WTC11 (cell line): ENCODE measurements around the gene AKT1S1. TPM values are rescaled to one million over a fixed set of nuclear protein-coding genes. Genes with fewer than 3 reads are reported as not detected.

Source experiments
- ATAC-seq: fragments of 200-7000 bp; cut with Tn5 transposase; 2 replicates; pipeline ENCODE4 v1.10.0; 2021; ENCODE audit warnings: mild to moderate bottlenecking, moderate library complexity
- CTCF ChIA-PET: fragments of 300-600 bp; sonication (Branson Sonifier 250); formaldehyde crosslinking; loops from one replicate; lab custom pipeline; 2021; ENCODE audit warnings: antibody characterized with exemption; lab: Charles Lee
- POLR2A ChIA-PET: fragments of 350-600 bp; sonication (Branson Sonifier 250); formaldehyde crosslinking; loops from one replicate; lab custom pipeline; 2021; ENCODE audit warnings: antibody characterized with exemption; lab: Charles Lee
- DNase-seq: peaks from one replicate; pipeline ENCODE4 v3.0.0; 2021; ENCODE audit warnings: low spot score
- H3K27ac Mint-ChIP-seq: 2 replicates; pipeline ENCODE4 v1.8.0; 2021; ENCODE audit warnings: mixed read lengths
- H3K27me3 Mint-ChIP-seq: 2 replicates; pipeline ENCODE4 v1.8.0; 2021; ENCODE audit warnings: low read depth, mild to moderate bottlenecking, moderate library complexity, mixed read lengths
- H3K36me3 Mint-ChIP-seq: 2 replicates; pipeline ENCODE4 v1.8.0; 2021; ENCODE audit warnings: mixed read lengths
- H3K4me1 Mint-ChIP-seq: 2 replicates; pipeline ENCODE4 v1.8.0; 2022; ENCODE audit warnings: mixed read lengths
- H3K4me3 Mint-ChIP-seq: 2 replicates; pipeline ENCODE4 v1.8.0; 2021; ENCODE audit warnings: mild to moderate bottlenecking, moderate library complexity, mixed read lengths
- H3K9me3 Mint-ChIP-seq: 2 replicates; pipeline ENCODE4 v1.8.0; 2021; ENCODE audit warnings: mixed read lengths
- E2F5 ChIP-seq: sonication (generic); formaldehyde crosslinking; IDR thresholded peaks from 2 replicates; pipeline ENCODE4 v1.8.1; 2022; ENCODE audit warnings: mild to moderate bottlenecking, moderate library complexity, missing genetic modification reagents
- EMX1 ChIP-seq: fragments of 250-450 bp; sonication (Bioruptor Pico); IDR thresholded peaks from 2 replicates; pipeline ENCODE4 v1.8.0; 2021; ENCODE audit warnings: mild to moderate bottlenecking
- FOXP1 ChIP-seq: sonication (generic); formaldehyde crosslinking; IDR thresholded peaks from 2 replicates; pipeline ENCODE4 v1.8.0; 2022; ENCODE audit warnings: missing genetic modification reagents, mild to moderate bottlenecking, moderate library complexity, borderline replicate concordance
- HMGXB4 ChIP-seq: sonication (generic); formaldehyde crosslinking; IDR thresholded peaks from 2 replicates; pipeline ENCODE4 v1.8.1; 2023; ENCODE audit warnings: mild to moderate bottlenecking, moderate library complexity, missing genetic modification reagents
- PRDM15 ChIP-seq: sonication (generic); formaldehyde crosslinking; IDR thresholded peaks from 2 replicates; pipeline ENCODE4 v1.8.0; 2022; ENCODE audit warnings: missing genetic modification reagents
- SP1 ChIP-seq: sonication (generic); formaldehyde crosslinking; conservative IDR thresholded peaks from 2 replicates; pipeline ENCODE4 v1.8.1; 2022; ENCODE audit warnings: missing genetic modification reagents
- USF1 ChIP-seq: sonication (generic); formaldehyde crosslinking; IDR thresholded peaks from 2 replicates; pipeline ENCODE4 v1.8.0; 2022; ENCODE audit warnings: mild to moderate bottlenecking, missing genetic modification reagents
- ZNF232 ChIP-seq: sonication (generic); formaldehyde crosslinking; IDR thresholded peaks from 2 replicates; pipeline ENCODE4 v1.8.0; 2022; ENCODE audit warnings: mild to moderate bottlenecking, missing genetic modification reagents
- ZNF281 ChIP-seq: sonication (generic); formaldehyde crosslinking; IDR thresholded peaks from 2 replicates; pipeline ENCODE4 v1.8.0; 2023; ENCODE audit warnings: mild to moderate bottlenecking, missing genetic modification reagents
- ZNF416 ChIP-seq: fragments of 250-450 bp; sonication (Bioruptor Pico); IDR thresholded peaks from 2 replicates; pipeline ENCODE4 v1.9.0; 2021; ENCODE audit warnings: mild to moderate bottlenecking, inconsistent platforms
- ZSCAN18 ChIP-seq: fragments of 250-450 bp; sonication (Bioruptor Pico); IDR thresholded peaks from 2 replicates; pipeline ENCODE4 v2.1.2; 2022; ENCODE audit warnings: mild to moderate bottlenecking, moderate library complexity
- total RNA-seq: library from RNA; stranded (reverse); gene quantifications from 3 replicates; pipeline ENCODE4 v1.2.3, GENCODE V29; 2021
- TF ChIP-seq, protein P1 (sequence below): sonication (generic); formaldehyde crosslinking; IDR thresholded peaks from 2 replicates; pipeline ENCODE4 v1.8.1; 2022; ENCODE audit warnings: missing genetic modification reagents, borderline replicate concordance
- TF ChIP-seq, protein P2 (sequence below): sonication (generic); formaldehyde crosslinking; conservative IDR thresholded peaks from 2 replicates; pipeline ENCODE4 v1.8.1; 2022; ENCODE audit warnings: mild to moderate bottlenecking, missing genetic modification reagents

Gene AKT1S1
- total RNA-seq, 1 experiment from 2014 or later = 47.8 TPM

DNA sequence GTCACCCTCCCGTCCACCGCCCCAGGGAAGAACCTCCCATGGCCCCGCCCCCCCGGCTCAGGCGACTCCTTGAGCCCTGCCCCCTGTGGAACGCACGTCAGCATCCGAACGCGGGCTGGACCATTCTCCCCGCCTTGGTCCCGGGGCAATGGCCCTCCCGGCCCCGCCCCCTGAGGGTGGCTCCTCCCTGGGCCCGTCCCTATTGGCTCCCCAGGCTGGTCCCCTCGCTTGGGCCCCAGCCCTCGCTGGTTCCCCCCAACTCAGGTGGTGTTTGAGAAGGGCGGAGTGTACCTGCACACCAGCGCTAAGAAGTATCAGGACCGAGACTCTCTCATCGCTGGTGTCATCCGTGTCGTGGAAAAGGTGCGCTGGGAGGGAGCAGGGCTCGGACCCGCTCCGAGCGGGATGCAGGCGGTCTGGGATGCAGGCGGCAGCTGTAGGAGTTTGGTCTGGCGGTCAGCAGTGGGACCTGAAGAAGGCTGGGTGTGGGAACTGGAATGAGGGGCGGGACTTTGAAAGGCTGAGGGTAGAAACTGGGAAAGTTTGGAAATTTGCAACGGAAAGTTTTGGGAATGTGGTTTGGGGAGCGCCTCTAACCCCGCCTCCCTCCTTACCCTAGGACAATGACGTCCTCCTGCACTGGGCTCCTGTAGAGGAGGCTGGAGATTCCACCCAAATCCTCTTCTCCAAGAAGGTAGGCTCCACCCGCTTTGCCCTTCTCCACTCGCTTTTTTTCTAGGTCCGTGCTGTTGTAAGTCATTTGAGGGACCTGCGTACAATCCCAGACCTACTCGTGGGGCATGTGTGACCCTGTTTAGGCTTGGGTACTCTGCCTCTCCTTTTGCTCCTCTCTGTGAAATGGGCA lies 956 bp upstream of the AKT1S1 start:
- peak overlapping the region; percentile 100 for H3K27ac Mint-ChIP-seq

DNA sequence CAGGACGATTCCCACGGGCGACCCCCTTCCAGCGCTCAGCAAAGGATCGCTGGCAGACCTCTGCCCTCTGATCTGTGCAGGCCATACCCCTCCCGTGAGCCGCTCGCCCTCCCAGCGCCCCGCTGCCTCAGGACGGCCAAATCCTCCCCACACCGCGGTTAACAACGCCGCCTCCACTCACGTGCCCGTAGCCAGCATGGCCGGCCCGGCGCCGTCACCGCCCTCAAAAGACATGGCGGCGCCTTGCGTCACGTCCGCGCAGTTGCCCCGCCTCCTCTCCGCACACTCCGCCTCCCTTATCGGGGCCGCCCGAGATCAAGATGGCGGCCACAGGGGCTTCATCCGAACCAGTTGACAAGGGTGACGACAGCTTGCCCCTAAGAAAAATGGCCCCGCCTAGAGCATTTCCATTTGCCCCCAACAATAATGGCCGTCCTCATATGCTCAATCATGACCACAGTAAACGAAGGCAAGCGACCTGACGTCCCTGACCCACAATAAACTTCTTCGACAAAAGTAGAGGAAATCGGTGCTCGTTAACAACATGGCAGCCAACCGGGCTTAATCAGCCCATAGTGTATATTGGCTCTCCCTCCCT lies 634 bp downstream of the AKT1S1 start:
- Mint-ChIP-seq H3K4me3 (no peak overlapping the region), H3K4me1 (peaks cover 23% of the 10 kb centered on the region), H3K9me3 (no peaks in the 10 kb centered on the region), H3K27me3 (no peaks in the 10 kb centered on the region), H3K27ac (no peak overlapping the region), H3K36me3 (peaks cover 24% of the 10 kb centered on the region)
- DNase-seq (peak; percentile 98), ATAC-seq (peak; percentile 46)
- ChIA-PET POLR2A (interaction anchor here (0.6 to 2.2 kb wide), 10 partner anchors 7 to 1086 kb away, joined by 3 to 9 read pairs (median 4); partner anchors contain the start of genes ATF5, NUP62 and PTOV1), CTCF (interaction anchor here (1.0 to 1.9 kb wide), 5 partner anchors 7 to 14 kb away, joined by 3 to 12 read pairs (median 3); no protein-coding TSS in a partner anchor)
- TF ChIP-seq, protein P1, sequence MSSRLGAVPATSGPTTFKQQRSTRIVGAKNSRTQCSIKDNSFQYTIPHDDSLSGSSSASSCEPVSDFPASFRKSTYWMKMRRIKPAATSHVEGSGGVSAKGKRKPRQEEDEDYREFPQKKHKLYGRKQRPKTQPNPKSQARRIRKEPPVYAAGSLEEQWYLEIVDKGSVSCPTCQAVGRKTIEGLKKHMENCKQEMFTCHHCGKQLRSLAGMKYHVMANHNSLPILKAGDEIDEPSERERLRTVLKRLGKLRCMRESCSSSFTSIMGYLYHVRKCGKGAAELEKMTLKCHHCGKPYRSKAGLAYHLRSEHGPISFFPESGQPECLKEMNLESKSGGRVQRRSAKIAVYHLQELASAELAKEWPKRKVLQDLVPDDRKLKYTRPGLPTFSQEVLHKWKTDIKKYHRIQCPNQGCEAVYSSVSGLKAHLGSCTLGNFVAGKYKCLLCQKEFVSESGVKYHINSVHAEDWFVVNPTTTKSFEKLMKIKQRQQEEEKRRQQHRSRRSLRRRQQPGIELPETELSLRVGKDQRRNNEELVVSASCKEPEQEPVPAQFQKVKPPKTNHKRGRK (CRISPR knock-in tag) = no peak
- TF ChIP-seq FOXP1 (CRISPR knock-in tag) (peak; percentile 96; the same call in 1 of the 2 replicates), E2F5 (CRISPR knock-in tag) (peak; percentile 53; the same call in 1 of the 2 replicates), HMGXB4 (CRISPR knock-in tag) (peak; percentile 57; the same call in 1 of the 2 replicates), EMX1 (CRISPR knock-in tag) (no peak), ZNF232 (CRISPR knock-in tag) (peak; percentile 84), SP1 (CRISPR knock-in tag) (peak; percentile 95), ZNF416 (CRISPR knock-in tag) (peak; percentile 82), USF1 (CRISPR knock-in tag) (peak; percentile 81), ZNF281 (CRISPR knock-in tag) (no peak), PRDM15 (CRISPR knock-in tag) (no peak), ZSCAN18 (CRISPR knock-in tag) (no peak)
- TF ChIP-seq, protein P2, sequence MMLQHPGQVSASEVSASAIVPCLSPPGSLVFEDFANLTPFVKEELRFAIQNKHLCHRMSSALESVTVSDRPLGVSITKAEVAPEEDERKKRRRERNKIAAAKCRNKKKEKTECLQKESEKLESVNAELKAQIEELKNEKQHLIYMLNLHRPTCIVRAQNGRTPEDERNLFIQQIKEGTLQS (CRISPR knock-in tag) = 0 out of 2 replicates have a peak, but pooled peaks have one; percentile 39

More for the DNA sequence above, 956 bp upstream of the AKT1S1 start:
- Mint-ChIP-seq H3K27me3 (no peaks in the 10 kb centered on the region), H3K4me1 (peaks cover 23% of the 10 kb centered on the region), H3K4me3 (no peak overlapping the region), H3K9me3 (no peaks in the 10 kb centered on the region), H3K36me3 (peaks cover 38% of the 10 kb centered on the region)
- ChIA-PET POLR2A (interaction anchor here (1.2 to 2.2 kb wide), 4 partner anchors 12 to 202 kb away, joined by 3 to 9 read pairs (median 6); partner anchors contain the start of genes ATF5, NUP62 and PTOV1), CTCF (interaction anchor here (1.0 to 1.9 kb wide), 4 partner anchors 9 to 15 kb away, joined by 3 to 12 read pairs (median 4); no protein-coding TSS in a partner anchor)
- ATAC-seq = peak; percentile 77
- peak; percentile 99 for DNase-seq
- TF ChIP-seq EMX1 (CRISPR knock-in tag) (0 out of 2 replicates have a peak, but pooled peaks have one; percentile 63), FOXP1 (CRISPR knock-in tag) (no peak)
